ENCODE data around the gene ELOVL4. TPM values are rescaled to one million over a fixed set of nuclear protein-coding genes. Genes with fewer than 3 reads are reported as not detected.
A peak's percentile ranks its signal among the peaks of the same experiment; 100 is the strongest.

Gene ELOVL4
- 1 to 10 TPM; 1.8 to 2.0 TPM for total RNA-seq
- 6.5 TPM for polyA plus RNA-seq

GRCh38 chr6:79947191-79948186 lies at the start of gene ELOVL4:
Gene ELOVL4 (minus strand): TSS chr6:79947553. CDS start chr6:79947279, 274 bp downstream.
- CTCF ChIA-PET: interaction anchor here (1.2 to 1.3 kb wide), 2 partner anchors 56 to 146 kb away, joined by 4 to 5 read pairs; no protein-coding TSS in a partner anchor
- peaks cover 10% of the 10 kb centered on the region for H3K4me1 ChIP-seq (ENCODE audit: insufficient read depth, low read length)
- H3K9me3 ChIP-seq (ENCODE audit: low read length): no peaks in the 10 kb centered on the region
- H3K9me3 Mint-ChIP-seq: no peaks in the 10 kb centered on the region
- peak within 1 kb of the TSS; percentile 55 to 93 (median 85) for H3K27ac Mint-ChIP-seq
- H3K36me3 Mint-ChIP-seq: peaks cover 0 to 7% (median 0%) of the 10 kb centered on the region in 3 donors
- no peak within 1 kb of the TSS for H3K27ac ChIP-seq (ENCODE audit: low read depth, low read length)
- no peaks in the 10 kb centered on the region for H3K36me3 ChIP-seq (ENCODE audit: insufficient read depth, low read length)
- peak within 1 kb of the TSS; percentile 86 to 94 (median 90) for H3K4me3 Mint-ChIP-seq
- DNase-seq: peak; percentile 41 to 75 (median 66)
- no peaks in the 10 kb centered on the region for H3K27me3 ChIP-seq (ENCODE audit: insufficient read depth, low read length, poor library complexity, severe bottlenecking)
- POLR2A ChIA-PET: interaction anchor here (1.0 kb wide), 1 partner anchor 159 kb away, joined by 4 read pairs; the partner anchor contains the start of gene BCKDHB
- H3K4me1 Mint-ChIP-seq: peaks cover 28 to 41% (median 36%) of the 10 kb centered on the region in 3 donors
- H3K4me3 ChIP-seq (ENCODE audit: low read length): peak within 1 kb of the TSS; percentile 45
- peaks cover 11 to 13% of the 10 kb centered on the region in 2 donors for H3K27me3 Mint-ChIP-seq

- no peak for DNase-seq
- no peak overlapping the region for H3K4me3 ChIP-seq (ENCODE audit: low read length)
- H3K36me3 ChIP-seq (ENCODE audit: insufficient read depth, low read length): no peaks in the 10 kb centered on the region
- Mint-ChIP-seq H3K4me1 (no peaks in the 10 kb centered on the region), H3K27me3 (no peaks in the 10 kb centered on the region), H3K36me3 (peaks cover 0 to 3% (median 0%) of the 10 kb centered on the region in 3 donors), H3K27ac (no peak overlapping the region), H3K4me3 (no peak overlapping the region), H3K9me3 (no peaks in the 10 kb centered on the region)
- no peak overlapping the region for H3K27ac ChIP-seq (ENCODE audit: low read depth, low read length)
- no peaks in the 10 kb centered on the region for H3K9me3 ChIP-seq (ENCODE audit: low read length)
- H3K4me1 ChIP-seq (ENCODE audit: insufficient read depth, low read length): no peaks in the 10 kb centered on the region
- POLR2A ChIA-PET: no interaction called here
- CTCF ChIA-PET: no interaction called here
- H3K27me3 ChIP-seq (ENCODE audit: insufficient read depth, low read length, poor library complexity, severe bottlenecking): no peaks in the 10 kb centered on the region
Measured at GRCh38 chr6:79993911-79994309, 46.6 kb upstream of the ELOVL4 start.

- H3K27ac ChIP-seq (ENCODE audit: low read depth, low read length): no peak overlapping the region
- no peaks in the 10 kb centered on the region for H3K27me3 ChIP-seq (ENCODE audit: insufficient read depth, low read length, poor library complexity, severe bottlenecking)
- DNase-seq: no peak
- H3K36me3 ChIP-seq (ENCODE audit: insufficient read depth, low read length): no peaks in the 10 kb centered on the region
- peaks cover 0 to 3% (median 0%) of the 10 kb centered on the region in 3 donors for H3K36me3 Mint-ChIP-seq
- H3K4me3 Mint-ChIP-seq: no peak overlapping the region
- no peak overlapping the region for H3K4me3 ChIP-seq (ENCODE audit: low read length)
- no peaks in the 10 kb centered on the region for H3K4me1 ChIP-seq (ENCODE audit: insufficient read depth, low read length)
- no peak overlapping the region for H3K27ac Mint-ChIP-seq
- CTCF ChIA-PET: no interaction called here
- POLR2A ChIA-PET: no interaction called here
- no peaks in the 10 kb centered on the region for H3K27me3 Mint-ChIP-seq
- H3K9me3 Mint-ChIP-seq: no peaks in the 10 kb centered on the region
- H3K4me1 Mint-ChIP-seq: no peaks in the 10 kb centered on the region
- H3K9me3 ChIP-seq (ENCODE audit: low read length): no peaks in the 10 kb centered on the region
Measured at GRCh38 chr6:79993012-79993910, 45.9 kb upstream of the ELOVL4 start.

GRCh38 chr6:79989641-79990040 lies 42.3 kb upstream of the ELOVL4 start:
- H3K9me3 ChIP-seq (ENCODE audit: low read length): no peaks in the 10 kb centered on the region
- Mint-ChIP-seq H3K4me3 (no peak overlapping the region), H3K36me3 (peaks cover 0 to 3% (median 0%) of the 10 kb centered on the region in 3 donors), H3K27me3 (no peaks in the 10 kb centered on the region), H3K4me1 (no peaks in the 10 kb centered on the region), H3K27ac (no peak overlapping the region), H3K9me3 (no peaks in the 10 kb centered on the region)
- H3K27ac ChIP-seq (ENCODE audit: low read depth, low read length): no peak overlapping the region
- CTCF ChIA-PET: no interaction called here
- H3K36me3 ChIP-seq (ENCODE audit: insufficient read depth, low read length): no peaks in the 10 kb centered on the region
- POLR2A ChIA-PET: no interaction called here
- H3K4me1 ChIP-seq (ENCODE audit: insufficient read depth, low read length): no peaks in the 10 kb centered on the region
- DNase-seq: no peak
- H3K27me3 ChIP-seq (ENCODE audit: insufficient read depth, low read length, poor library complexity, severe bottlenecking): no peaks in the 10 kb centered on the region
- H3K4me3 ChIP-seq (ENCODE audit: low read length): no peak overlapping the region

GRCh38 chr6:79985128-79985527 lies 37.8 kb upstream of the ELOVL4 start:
- no peaks in the 10 kb centered on the region for H3K36me3 Mint-ChIP-seq
- H3K36me3 ChIP-seq (ENCODE audit: insufficient read depth, low read length): no peaks in the 10 kb centered on the region
- POLR2A ChIA-PET: no interaction called here
- no peaks in the 10 kb centered on the region for H3K27me3 ChIP-seq (ENCODE audit: insufficient read depth, low read length, poor library complexity, severe bottlenecking)
- H3K4me1 ChIP-seq (ENCODE audit: insufficient read depth, low read length): no peaks in the 10 kb centered on the region
- H3K4me1 Mint-ChIP-seq: peaks cover 0 to 5% (median 0%) of the 10 kb centered on the region in 3 donors
- H3K27ac ChIP-seq (ENCODE audit: low read depth, low read length): no peak overlapping the region
- H3K4me3 ChIP-seq (ENCODE audit: low read length): no peak overlapping the region
- DNase-seq: no peak
- no peaks in the 10 kb centered on the region for H3K27me3 Mint-ChIP-seq
- peak overlapping the region in 1 of 8 donors; percentile 67 for H3K27ac Mint-ChIP-seq
- H3K9me3 Mint-ChIP-seq: no peaks in the 10 kb centered on the region
- H3K4me3 Mint-ChIP-seq: no peak overlapping the region
- H3K9me3 ChIP-seq (ENCODE audit: low read length): no peaks in the 10 kb centered on the region
- CTCF ChIA-PET: no interaction called here

- no peak overlapping the region for H3K27ac ChIP-seq (ENCODE audit: low read depth, low read length)
- no peaks in the 10 kb centered on the region for H3K9me3 Mint-ChIP-seq
- H3K27me3 ChIP-seq (ENCODE audit: insufficient read depth, low read length, poor library complexity, severe bottlenecking): no peaks in the 10 kb centered on the region
- no peaks in the 10 kb centered on the region for H3K4me1 ChIP-seq (ENCODE audit: insufficient read depth, low read length)
- no peaks in the 10 kb centered on the region for H3K9me3 ChIP-seq (ENCODE audit: low read length)
- H3K4me3 ChIP-seq (ENCODE audit: low read length): no peak overlapping the region
- H3K4me1 Mint-ChIP-seq: peaks cover 0 to 5% (median 0%) of the 10 kb centered on the region in 3 donors
- no peaks in the 10 kb centered on the region for H3K36me3 ChIP-seq (ENCODE audit: insufficient read depth, low read length)
- H3K27ac Mint-ChIP-seq: peak overlapping the region in 3 of 8 donors; percentile 27 to 67 (median 64)
- POLR2A ChIA-PET: no interaction called here
- H3K4me3 Mint-ChIP-seq: no peak overlapping the region
- peak in 2 of 5 donors; percentile 7 to 9 for DNase-seq
- H3K36me3 Mint-ChIP-seq: no peaks in the 10 kb centered on the region
- CTCF ChIA-PET: no interaction called here
- H3K27me3 Mint-ChIP-seq: no peaks in the 10 kb centered on the region
Measured at GRCh38 chr6:79984261-79984660, 36.9 kb upstream of the ELOVL4 start.

- H3K36me3 ChIP-seq (ENCODE audit: insufficient read depth, low read length): no peaks in the 10 kb centered on the region
- no peak overlapping the region for H3K27ac ChIP-seq (ENCODE audit: low read depth, low read length)
- no peaks in the 10 kb centered on the region for H3K36me3 Mint-ChIP-seq
- peak overlapping the region in 4 of 7 donors; percentile 7 to 30 (median 19) for H3K4me3 Mint-ChIP-seq
- H3K9me3 Mint-ChIP-seq: no peaks in the 10 kb centered on the region
- no peaks in the 10 kb centered on the region for H3K4me1 ChIP-seq (ENCODE audit: insufficient read depth, low read length)
- H3K27me3 ChIP-seq (ENCODE audit: insufficient read depth, low read length, poor library complexity, severe bottlenecking): no peaks in the 10 kb centered on the region
- peak in 1 of 5 donors; percentile 7 for DNase-seq
- H3K4me3 ChIP-seq (ENCODE audit: low read length): no peak overlapping the region
- H3K27me3 Mint-ChIP-seq: peaks cover 3 to 9% of the 10 kb centered on the region in 2 donors
- ChIA-PET CTCF (interaction anchor here (0.7 to 1.7 kb wide), 2 partner anchors 32 to 62 kb away, joined by 3 read pairs; no protein-coding TSS in a partner anchor), POLR2A (no interaction called here)
- peak overlapping the region in 6 of 8 donors; percentile 13 to 84 (median 46) for H3K27ac Mint-ChIP-seq
- H3K4me1 Mint-ChIP-seq: peaks cover 0 to 5% (median 0%) of the 10 kb centered on the region in 3 donors
- no peaks in the 10 kb centered on the region for H3K9me3 ChIP-seq (ENCODE audit: low read length)
Measured at GRCh38 chr6:79981652-79982051, 34.3 kb upstream of the ELOVL4 start.
